Measurements from ENCODE around the gene PRELID2.

DNA sequence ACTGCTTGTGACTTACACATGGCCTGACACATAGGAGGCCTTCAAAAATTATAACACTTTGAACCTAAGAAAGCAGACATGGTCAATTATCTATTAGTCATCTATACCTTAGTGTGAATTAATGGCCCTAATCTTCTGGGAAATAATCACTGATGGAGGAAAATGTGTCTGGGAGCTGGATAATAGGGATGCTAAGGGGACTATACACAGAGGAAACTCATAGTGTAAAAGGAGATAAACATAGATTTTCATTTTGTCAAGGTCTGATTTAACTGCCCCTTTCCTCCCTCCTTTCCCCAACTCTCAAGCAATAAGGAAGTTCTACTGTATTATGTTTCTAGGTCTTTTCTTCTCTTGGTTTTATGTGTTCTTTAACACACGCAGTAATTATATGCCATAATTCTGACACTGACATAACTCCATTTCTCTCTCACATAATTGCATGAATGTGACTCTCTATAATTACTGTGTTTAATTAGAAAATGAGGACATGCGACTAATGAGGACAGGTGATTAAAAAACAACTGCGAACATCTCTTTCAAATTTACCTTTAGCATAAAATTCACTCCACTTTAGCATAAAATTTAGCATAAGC lies 18.7 kb upstream of the PRELID2 start:
- TF ChIP-seq CTCF (IDR thresholded peaks at IDR 0.05; ENCODE audit: insufficient read depth, low read length, poor library complexity, severe bottlenecking) = no peak
- TF ChIP-seq EZH2phosphoT487 (conservative IDR thresholded peaks at IDR 0.05; ENCODE audit: low read length) = no peak

Measured in SU-DHL-6 (cell line).